SIG-M5 (cell line): ENCODE measurements around the gene RBMX2.
"Not testable (repeated sequence)": the region's sequence is repeated elsewhere in the genome, so short reads cannot be mapped to it uniquely, and the experiment has no call there.

Experiments used
- DNase-seq: peaks from one replicate; lab custom pipeline; 2025; lab: John Stamatoyannopoulos, UW

Gene RBMX2

GRCh38 chrX:130401415-130402207 is at the start of gene RBMX2:
RBMX2 (plus strand) TSS chrX:130401987; CDS start chrX:130402033, 46 bp downstream.
- no peak for DNase-seq

DNA sequence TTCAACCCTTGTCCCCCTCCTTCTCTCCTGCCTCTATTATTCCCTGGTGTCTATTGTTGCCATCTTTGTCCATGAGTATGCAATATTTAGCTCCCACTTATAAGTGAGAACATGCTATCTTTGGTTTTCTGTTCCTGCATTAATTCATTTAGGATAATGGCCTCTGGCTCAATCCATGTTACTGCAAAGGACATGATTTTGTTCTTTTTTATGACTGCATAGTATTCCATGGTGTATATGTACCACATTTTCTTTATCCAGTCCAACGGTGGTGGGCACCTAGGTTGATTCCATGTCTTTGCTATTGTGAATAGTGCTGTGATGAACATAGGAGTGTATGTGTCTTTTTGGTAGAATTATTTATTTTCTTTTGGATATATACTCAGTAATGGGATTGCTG is 49.7 kb upstream of the RBMX2 start:
- not testable (repeated sequence) for DNase-seq

- DNase-seq, result no peak
Measured at GRCh38 chrX:130376077-130376476, 25.7 kb upstream of the RBMX2 start.

- no peak for DNase-seq
Measured at GRCh38 chrX:130378024-130378669, 23.6 kb upstream of the RBMX2 start.

DNA sequence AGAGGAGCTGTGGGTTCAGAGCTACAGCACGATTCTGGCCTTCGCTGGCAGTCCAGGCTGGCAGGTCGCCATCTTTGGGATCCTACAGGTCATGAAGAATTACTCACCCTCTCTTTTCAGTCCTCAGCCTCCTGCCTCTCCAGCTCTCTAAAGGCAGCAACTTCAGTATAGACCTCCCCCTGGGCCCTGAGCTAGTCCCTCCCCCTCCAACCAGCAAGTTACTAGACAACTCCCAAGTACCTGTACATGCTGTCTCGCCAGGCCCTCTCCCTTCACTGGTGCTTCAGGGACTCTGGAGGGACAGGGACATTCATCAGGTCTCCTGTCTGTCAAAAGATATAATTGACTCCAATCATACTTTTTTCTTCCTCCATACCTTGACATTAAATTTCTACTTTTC is 16.3 kb upstream of the RBMX2 start, which contains the start of gene GPR119:
Gene GPR119 (minus strand): TSS at position 155 of the 400 bp plus-strand sequence. CDS start 227 bp downstream, outside the sequence.
- no peak for DNase-seq

DNA sequence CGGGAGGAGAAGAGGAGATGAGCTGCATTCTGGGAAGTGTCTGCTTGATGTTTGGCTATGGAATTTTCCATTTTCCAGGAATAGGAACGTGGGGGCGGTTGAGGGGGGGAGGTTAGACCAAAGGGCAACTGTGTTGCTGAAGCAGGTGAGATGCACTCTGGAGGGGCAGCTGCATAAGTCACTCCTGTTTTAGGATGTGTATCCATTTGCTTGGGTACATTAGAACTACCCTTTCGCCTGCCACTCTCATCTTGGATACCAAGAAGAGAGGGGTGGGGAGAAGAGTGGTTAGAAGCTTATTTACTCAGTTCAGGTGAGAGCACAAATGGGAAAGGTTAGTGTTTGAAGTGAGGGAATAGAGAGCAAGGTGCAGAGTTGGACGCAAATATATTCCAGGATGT is 15.4 kb upstream of the RBMX2 start:
- DNase-seq, result no peak

GRCh38 chrX:130393451-130394074 is 8.2 kb upstream of the RBMX2 start:
- no peak for DNase-seq

DNA sequence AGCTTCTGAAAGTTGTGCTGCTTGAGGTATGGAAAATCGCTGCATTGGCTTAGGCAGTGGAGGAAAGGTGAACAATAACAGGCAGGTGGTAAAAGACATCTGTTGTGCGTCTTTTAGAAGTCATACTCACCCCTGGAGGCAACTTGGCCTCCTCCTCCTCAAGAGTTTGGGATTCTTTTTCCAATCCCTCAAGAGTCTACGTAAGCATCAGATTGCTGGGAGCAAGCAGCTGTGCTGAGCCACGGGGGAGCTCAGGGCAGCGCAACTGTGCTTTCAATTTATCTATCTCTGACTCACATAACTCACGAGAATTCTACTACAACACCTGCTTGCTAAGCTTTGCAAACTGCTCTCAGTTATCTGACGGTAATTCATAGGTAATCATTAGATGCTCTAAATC is 6.4 kb upstream of the RBMX2 start:
- no peak for DNase-seq

DNA sequence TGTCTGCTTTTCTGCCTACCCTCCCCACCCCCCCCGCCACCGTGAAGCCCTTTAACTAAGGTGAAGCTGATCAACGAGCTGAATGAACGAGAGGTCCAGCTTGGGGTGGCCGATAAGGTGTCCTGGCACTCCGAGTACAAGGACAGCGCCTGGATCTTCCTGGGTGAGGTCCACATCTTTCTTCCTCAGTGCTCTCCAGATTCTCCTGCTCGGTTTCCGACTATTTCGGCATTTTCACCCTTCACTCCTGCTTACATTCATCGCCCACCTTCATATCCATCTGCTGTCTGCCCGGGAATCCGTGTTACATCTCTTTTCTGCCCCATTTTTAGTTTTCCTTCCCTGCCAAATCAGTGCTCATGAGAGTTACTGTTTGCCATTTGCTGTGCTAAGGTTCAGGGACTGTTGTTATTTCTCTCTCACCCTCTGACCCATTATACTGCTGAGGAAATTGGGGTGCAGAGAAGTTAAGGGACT is 459 bp downstream of the RBMX2 start:
- DNase-seq, result no peak

DNA sequence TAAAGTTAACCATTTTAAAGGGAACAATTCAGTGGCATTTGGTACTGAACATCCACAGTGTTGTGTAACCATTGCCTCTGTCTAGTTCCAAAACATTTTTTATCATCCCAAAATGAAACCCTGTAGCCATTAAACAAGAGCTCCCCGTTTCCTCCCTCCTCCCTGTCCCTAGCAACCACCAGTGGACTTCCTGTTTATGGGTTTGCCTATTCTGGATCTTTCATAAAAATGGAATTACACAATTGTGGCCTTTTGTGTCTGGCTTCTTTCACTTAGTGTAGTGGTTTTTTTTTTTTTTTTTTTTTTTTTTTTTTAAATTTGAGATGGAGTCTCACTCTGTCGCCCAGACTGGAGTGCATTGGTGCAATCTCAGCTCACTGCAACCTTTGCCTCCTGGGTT is 11.6 kb downstream of the RBMX2 start:
- no peak for DNase-seq

GRCh38 chrX:130414800-130415199 is 13.0 kb downstream of the RBMX2 start:
- DNase-seq, result no peak

- DNase-seq, result no peak
Measured at GRCh38 chrX:130415201-130415600, 13.4 kb downstream of the RBMX2 start.

DNA sequence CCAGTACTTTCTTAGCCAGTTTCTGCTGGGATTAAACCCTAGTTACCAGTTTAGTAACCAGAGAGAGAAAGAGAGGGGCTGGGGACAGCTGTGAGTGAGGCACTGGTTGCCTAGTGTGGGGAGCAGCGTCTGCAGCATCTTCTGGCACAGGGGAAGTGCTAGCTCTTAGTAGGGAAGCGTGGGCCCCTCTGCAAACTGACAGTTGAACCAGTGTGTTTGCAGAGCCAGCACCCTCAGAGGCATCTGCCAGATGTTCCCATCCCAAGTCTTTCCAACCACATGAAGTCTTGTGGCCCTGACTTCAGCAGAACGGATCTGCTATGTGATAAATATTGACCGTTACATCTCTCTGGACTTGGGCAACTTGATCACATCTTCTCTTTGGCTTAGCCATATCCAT is 15.0 kb downstream of the RBMX2 start:
- no peak for DNase-seq

DNA sequence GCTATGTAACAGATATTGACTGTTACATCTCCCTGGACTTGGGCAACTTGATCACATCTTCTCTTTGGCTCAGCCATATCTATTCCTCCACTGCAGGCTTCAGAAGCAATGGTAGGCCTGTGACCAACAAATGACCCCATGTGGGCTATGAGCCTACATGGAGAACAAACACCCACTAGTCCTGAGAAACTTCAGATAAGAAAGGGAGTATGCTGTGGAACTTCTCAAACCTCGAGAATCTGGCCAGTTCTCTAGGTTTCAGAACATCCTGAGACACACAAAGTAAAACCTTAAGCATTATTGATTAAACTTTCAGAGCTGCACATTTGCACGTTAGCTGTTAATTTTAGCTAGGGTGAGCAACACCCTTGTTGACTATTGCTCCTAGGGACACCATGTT is 16.3 kb downstream of the RBMX2 start:
- no peak for DNase-seq

DNA sequence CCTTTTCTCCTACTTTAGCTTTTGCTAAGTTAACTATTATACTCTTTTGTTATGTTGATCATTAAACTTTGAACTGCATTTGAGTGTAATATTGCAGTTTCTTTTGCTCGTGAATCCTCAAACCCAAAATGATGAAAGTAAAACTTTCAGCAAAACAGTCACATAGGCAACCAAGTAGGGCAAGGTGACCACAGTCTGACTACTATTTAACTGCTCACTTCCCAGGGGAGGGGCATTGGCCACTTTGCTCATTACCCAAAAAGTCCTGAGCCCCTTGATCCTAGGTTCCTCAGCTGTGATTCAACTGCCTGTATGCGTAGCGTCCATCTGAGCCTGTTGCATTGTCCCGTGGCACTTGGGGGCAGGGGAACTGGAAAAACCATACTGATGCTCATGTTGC is 17.0 kb downstream of the RBMX2 start:
- DNase-seq, result no peak

DNA sequence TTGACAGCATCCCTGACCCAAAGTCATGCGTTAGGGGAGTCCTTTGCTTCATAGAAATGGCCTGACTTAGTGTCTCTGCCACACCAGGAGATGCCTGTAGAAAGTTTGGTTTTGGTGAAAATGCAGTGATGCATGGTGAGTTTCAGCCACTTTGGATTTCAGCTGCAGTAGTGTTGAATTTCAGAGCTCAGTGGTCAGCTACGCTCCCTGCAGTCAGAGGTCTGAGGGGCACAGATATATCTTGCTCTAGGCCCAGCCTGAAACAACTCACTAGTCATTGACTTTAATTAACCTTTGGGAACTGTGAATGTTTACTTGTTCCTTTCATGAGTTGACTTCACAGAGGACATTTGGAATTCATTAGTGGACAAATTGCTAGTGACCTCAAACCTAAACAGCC is 17.5 kb downstream of the RBMX2 start:
- no peak for DNase-seq

DNA sequence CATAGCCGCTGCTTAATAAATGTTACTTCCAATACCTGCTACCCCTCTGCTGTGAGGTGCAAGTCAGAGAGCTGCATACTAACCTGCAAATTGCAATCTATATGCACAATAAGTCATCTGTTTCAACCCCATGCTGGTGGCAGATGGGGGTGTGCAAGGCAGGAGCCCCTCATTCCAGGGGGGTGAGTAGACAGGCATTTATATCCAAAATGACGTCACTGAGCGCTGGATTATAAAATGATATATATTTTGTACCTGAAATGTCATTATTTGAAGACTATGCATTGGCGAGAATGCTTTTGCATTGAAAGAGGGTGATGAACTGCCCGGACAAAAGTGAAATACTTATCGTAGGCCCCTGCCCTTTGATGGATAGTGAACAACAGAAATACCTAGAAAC is 24.7 kb downstream of the RBMX2 start:
- DNase-seq, result no peak

- not testable (repeated sequence) for DNase-seq
Measured at GRCh38 chrX:130429236-130429635, 27.4 kb downstream of the RBMX2 start.

GRCh38 chrX:130435937-130436336 is 34.1 kb downstream of the RBMX2 start:
- DNase-seq, result no peak

DNA sequence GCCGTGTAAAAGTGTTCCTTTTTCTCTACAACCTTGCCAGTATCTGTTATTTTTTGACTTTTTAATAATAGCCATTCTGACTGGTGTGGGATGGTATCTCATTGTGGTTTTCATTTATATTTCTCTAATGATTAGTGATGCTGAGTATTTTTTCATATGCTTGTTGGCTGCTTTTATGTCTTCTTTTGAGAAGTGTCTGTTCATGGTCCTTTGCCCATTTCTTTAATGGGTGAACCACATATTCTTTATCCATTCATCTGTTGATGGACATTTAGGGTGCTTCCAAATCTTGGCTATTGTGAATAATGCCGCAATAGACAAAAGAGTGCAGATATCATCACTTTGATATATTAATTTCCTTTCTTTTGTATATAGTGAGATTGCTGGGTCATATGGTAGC is 36.2 kb downstream of the RBMX2 start:
- not testable (repeated sequence) for DNase-seq

DNA sequence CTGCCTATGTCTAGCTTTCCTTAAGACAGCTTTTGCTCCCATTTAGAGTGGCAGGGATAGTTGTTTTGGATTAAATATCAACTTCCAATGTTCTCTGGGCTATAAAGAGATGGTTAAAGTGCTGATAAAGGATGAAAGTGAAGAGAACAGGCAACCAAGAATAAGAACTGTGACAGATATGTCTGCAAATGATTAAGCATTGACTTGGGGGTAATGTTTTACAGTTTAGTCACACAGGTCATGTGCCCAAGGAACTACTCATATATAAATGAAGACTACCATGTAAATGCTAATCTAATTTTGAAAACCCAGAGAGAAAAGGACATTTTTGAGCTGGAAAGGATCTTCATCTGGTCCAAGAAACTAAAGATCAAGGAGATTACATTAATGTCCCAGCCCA is 42.1 kb downstream of the RBMX2 start:
- no peak for DNase-seq

GRCh38 chrX:130444641-130445336 is 43.0 kb downstream of the RBMX2 start:
- no peak for DNase-seq
